OCI-M2 (cell line): ENCODE results near the gene IQCM.

Source experiments
- DNase-seq: peaks from one replicate; lab custom pipeline; 2025; ENCODE audit not compliant: unreplicated experiment; lab: John Stamatoyannopoulos, UW

The IQCM gene

DNA sequence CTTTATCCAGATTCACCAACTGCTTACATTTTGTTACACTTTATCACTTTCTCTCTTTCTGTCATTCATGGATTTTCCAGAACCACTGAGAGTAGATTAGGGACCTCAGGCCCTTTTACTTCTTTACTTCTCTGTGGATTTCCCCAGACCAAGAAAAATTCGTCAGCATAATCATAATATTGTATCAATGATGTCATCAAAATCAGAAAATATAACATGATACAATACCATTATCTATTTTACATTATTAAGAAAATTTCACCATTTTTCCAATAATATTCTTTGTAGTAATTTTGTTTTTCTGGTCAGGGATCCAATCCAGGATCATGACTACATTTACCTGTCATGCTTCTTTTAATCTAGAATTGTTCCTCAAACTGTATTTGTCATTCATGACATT, 494.2 kb downstream of the IQCM start:
- no peak for DNase-seq

DNA sequence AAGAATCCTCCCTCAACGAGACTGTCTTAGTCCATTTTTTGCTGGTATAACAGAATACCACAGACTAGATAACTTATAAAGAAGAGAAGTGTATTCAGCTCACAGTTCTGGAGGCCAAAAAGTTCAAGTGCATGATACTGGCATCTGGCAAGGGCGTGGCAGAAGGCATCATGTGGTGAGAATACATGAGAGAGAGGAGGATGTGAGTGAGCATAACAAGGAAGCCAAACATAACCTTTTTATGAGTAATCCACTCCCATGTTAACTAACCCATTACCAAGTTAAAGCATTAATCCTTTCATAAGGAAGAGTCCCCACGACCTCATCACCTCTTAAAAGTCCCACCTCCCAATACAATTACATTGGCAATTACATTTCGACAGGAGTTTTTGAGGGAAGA, 504.6 kb downstream of the IQCM start:
- no peak for DNase-seq

DNA sequence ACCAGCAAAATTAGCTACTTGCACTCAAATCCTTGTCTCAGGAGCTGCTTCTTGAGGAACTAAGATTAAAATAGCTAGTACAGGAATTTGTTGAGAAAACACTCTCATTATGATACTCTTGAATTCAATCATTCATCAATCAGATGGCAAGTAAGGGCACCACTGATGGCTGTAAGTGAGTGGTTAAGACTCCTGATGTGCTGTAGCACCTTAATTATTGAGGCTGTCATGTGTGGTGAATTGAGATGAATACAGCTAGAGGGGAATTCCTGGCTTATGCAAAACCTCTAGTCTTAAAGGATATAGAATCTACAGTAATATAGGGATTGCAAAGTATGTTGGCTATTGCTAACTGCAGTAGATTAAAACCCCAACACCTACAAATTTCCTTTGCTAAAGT, 509.1 kb downstream of the IQCM start:
- no peak for DNase-seq
